ENCODE measurements around the gene DEPDC4.
"Not testable (repeated sequence)": the region's sequence is repeated elsewhere in the genome, so short reads cannot be mapped to it uniquely, and the experiment has no call there.

Gene DEPDC4

DNA sequence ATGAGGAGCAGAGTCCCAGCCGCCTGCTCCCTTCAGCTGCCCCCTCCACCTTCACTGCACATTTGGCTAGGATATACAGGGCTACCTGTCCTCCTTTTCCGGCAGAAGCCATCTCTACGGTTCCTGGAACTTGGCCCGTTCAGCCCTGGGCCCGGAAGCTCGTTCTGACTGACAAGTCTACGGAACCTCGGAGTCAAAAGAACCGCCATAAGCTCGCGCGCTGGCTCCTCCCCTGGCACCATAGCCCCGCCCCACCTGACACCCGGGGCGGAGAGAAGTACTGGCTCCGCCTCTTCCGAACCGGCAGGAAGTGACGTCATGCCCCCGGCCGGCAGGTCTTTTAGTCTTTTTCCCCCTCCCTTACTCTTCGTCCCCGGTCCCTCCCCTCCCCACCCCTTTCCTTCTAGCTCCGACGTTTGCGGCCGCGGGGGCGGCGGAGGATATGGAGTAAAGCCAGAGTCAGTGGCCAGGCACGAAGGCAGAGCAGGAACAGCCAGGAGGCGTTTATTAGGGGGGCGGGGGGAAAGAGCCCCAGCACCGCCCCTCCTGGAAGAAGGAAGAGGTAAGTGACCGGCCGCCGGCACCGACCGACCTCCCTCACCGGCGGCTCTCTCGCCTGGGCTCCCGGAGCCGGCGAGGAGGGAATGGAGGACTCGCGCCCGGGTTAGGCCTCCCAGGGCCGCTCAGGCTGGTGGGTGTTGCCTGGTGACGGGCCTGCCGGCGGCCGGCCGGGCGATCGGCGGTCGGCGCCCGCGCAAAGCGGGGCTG, at the start of gene DEPDC4, which contains the start of gene SCYL2:
TSS of gene DEPDC4 (minus strand) at position 245 of the 768 bp plus-strand sequence. CDS start at position 242, 3 bp downstream.
TSS of gene SCYL2 (plus strand) at position 343 of the 768 bp plus-strand sequence. CDS start 15,794 bp downstream, outside the sequence.
- peak; percentile 93 for DNase-seq

DNA sequence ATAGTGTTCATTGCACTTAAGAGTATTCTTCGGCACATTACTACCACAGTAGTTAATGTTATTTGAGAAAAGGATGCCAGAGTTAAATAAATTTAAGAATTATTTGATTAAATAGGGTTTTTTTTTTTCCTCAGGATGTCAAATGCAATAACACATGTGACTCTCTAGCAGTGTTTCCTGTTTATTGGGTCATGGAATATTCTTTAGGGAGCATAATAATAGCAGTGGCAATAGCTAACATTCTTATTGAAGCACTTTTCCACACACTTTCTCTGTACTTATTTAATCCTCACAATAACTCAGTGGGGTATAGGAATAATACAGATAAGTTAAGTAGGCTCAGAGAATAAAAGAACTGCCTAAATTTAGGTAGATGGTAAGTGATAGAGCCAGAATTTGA, 44.4 kb upstream of the DEPDC4 start:
- DNase-seq = no peak

DNA sequence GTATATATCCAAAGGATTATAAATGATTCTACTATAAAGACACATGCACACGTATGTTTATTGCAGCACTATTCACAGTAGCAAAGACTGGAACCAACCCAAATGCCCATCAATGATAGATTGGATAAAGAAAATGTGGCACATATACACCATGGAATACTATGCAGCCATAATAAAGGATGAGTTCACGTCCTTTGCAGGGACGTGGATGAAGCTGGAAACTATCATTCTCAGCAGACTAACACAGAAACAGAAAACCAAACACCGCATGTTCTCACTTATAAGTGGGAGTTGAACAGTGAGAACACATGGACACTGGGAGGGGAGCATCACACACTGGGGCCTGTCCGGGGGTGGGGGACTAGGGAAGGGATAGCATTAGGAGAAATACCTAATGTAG, 41.3 kb upstream of the DEPDC4 start:
- not testable (repeated sequence) for DNase-seq

DNA sequence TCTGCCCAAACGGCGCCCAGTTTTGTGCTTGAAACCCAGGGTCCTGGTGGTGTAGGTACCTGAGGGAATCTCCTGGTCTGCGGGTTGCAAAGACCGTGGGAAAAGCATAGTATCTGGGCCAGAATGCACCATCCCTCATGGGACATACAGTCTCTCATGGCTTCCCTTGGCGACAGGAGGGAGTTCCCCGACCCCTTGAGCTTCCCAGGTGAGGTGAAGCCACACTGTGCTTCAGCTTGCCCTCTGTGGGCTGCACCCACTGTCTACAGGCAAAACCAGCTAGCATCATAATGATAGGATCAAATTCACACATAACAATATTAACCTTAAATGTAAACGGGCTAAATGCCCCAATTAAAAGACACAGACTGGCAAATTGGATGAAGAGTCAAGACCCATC, 37.5 kb upstream of the DEPDC4 start:
- DNase-seq = not testable (repeated sequence)

DNA sequence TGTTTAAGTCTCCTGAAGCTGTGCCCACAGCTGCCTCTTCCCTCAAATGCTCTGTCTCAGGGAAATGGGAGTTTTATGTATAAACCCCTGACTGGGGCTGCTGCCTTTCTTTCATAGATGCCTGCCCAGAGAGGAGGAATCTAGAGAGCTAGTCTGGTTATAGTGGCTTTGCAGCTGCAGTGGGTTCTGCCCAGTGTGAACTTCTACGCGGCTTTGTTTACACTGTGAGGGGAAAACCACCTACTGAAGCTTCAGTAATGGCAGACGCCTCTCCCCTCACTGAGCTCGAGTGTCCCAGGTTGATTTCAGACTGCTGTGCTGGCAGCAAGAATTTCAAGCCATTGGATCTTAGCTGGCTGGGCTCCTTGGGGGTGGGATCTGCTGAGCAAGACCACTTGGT, 37.0 kb upstream of the DEPDC4 start:
- DNase-seq = no peak

DNA sequence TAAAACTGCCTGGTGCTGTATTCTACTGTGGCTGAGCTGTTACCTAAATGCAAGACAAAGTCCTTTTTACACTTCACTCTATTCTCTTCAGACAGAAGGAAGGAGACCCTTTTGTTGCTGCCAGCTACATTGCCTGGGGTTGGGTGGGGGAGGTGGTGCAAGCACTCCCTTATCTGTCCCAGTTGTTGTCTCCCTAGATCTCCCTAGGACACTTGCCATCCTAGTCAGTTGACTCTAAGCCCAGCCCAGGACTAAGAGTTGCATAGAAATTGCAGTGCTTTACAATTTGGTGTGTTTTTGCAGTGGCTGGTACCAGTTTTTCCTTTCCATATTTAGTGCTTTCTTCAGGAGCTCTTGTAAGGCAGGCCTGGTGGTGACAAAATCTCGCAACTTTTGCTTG, 35.2 kb upstream of the DEPDC4 start:
- DNase-seq = no peak

DNA sequence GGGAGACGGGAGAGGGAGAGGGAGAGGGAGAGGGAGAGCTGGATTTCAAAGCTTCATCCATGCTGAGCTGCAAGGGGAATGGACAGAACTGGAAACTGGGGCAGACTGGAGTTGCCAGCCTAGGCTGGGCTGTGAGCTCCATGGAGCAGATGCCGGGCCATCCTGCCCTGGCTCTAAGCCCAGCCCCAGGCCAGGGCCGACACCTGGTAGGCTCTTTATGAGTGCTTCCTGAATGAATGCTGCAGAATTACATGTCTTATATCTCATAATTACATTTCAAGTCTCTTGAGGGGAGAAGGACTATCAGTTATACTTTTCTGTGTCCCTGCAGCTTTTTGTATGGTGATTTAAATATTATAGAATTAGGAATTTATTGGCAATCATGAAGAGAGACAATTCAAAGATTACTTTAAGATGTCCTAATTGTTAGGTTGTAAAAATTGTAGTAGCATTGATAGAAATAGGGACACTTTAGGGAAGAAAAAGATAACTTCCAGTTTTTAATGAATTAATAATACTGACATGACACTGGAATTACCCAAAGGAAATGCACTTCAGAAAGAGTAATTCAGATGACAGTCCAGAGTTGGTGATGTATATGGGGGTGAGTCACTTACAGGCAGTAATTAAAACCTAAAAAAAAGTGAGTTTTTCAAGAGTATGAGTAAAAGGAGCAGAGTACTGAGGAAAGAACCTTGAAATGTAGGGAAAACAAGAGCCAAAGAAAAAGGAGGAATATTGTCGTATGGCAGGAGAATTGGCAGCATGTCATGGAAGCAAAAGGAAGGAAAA, 29.1 kb upstream of the DEPDC4 start:
- no peak for DNase-seq

DNA sequence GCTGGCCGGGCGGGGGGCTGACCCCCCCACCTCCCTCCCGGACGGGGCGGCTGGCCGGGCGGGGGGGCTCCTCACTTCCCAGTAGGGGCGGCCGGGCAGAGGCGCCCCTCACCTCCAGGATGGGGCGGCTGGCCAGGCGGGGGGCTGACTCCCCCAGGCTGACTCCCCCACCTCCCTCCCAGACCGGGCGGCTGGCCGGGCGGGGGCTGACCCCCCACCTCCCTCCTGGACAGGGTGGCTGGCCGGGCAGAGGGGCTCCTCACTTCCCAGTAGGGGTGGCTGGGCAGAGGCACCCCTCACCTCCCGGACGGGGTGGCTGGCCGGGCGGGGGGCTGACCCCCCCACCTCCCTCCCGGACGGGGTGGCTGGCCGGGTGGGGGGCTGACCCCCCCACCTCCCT, 27.5 kb upstream of the DEPDC4 start:
- not testable (repeated sequence) for DNase-seq

DNA sequence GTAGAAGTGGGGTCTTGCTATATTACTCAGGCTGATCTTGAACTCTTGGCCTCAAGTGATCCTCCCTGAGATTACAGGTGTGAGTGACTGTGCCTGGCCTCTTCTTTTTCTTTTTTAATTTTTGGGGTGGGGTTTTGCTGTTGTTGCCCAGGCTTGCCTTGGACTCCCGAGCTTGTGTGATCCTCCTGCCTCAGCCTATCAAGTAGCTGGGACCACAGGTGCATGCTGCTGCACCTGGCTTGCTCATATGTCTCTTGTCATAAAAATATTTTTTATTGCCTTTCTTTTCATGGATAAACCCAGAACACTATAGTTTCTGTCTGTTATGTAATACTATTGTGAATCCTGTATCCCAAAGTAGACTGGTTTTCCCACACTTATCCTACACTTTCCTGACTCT, 26.1 kb upstream of the DEPDC4 start:
- no peak for DNase-seq

DNA sequence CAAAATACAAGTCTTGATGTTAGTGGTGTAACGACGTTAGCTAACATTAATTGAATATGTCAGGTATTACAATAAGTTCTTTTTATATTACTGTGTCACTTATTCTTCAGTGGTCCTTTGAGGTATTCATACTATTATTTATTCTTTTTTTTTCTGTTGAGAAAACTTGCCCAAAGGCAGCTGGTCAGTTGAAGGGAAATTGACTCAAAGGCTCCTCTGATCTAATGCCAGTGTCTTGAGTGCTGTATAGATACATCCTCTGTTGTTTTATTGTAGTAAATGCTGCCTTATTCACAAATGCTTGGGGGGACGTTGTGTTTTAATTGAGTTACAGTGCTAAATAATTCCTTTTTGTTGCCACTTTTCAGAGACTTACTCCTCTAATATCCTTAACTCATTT, 23.1 kb upstream of the DEPDC4 start:
- no peak for DNase-seq

DNA sequence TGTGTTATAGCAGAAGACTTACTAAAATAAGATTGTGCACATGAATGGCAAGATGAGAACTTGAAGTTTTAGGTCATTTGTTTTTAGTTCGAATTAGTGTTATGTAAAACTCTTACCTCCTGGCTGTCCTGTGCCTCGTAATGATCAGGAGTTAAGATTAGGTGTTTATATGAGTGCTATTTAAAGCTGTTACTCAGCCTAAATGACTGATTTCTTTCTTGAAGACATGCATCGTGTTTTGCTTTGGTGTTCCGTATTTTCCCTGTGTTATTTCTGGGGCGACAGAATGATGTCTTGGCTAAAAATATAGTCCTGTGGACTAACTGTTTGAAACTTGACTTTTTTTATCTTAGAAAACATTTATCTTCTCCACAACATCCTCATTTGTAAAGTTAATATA, 22.2 kb upstream of the DEPDC4 start:
- DNase-seq = no peak

DNA sequence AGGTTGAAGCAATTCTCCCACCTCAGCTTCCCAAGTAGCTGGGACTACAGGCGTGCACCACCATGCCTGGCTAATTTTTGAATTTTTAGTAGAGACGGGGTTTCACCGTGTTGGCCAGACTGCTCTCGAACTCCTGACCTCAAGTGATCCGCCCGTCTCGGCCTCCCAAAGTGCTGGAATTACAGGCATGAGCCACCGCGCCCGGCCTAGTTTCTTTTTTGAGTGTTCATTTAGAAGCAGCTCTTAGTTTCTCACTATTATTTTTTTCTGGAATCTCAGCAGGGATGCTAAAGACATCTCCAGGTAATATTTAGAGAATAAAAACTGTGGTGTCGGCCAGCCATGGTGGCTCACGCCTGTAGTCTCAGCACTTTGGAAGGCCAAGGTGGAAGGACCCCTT, 17.7 kb upstream of the DEPDC4 start:
- DNase-seq = not testable (repeated sequence)

DNA sequence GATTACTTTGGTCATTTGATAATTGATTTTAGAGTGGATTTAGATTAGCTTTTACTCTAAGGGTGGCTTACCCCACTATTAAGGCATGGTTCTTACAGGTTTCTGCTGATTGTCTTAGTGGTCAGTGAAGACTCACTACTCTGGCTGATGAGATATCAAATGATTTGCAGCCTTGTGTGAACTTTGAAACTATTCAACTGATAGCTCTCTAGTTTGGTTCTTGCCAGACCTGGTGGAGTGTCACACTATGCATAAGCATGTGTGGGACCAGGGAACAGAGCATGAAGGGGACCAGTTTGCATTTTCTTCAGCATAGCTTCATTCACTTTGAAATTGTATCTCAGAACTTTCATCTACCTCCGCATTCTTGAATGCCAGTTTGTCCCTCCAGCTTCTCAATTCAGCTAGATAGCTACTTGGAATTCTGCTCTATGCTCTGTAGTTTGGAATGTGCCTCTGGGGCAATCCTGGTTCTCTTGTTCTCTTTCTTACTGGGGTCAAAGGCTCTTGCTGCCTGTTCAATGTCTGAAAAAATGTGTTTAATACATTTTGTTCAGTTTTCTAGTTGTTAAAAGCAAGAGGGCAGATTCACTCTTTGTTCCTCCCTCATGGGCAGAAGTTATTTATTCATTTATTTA, 12.8 kb upstream of the DEPDC4 start:
- no peak for DNase-seq

DNA sequence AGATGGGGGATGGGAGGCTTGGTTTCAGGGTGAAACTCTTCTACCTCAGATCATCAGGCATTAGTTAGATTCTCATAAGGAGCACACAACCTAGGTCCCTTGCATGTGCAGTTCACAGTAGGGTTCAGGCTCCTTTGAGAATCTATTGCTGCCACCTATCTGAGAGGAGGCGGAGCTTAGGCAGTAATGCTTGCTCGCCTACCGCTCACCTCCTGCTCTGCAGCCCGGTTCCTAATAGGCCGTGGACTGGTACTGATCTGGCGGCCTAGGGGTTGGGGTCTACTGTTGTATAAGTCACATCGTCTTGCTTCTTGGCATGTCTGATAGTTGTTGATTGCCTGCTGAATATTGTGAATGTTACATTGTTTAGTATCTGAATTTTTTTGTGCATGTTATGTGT, 12.3 kb upstream of the DEPDC4 start:
- DNase-seq = no peak

DNA sequence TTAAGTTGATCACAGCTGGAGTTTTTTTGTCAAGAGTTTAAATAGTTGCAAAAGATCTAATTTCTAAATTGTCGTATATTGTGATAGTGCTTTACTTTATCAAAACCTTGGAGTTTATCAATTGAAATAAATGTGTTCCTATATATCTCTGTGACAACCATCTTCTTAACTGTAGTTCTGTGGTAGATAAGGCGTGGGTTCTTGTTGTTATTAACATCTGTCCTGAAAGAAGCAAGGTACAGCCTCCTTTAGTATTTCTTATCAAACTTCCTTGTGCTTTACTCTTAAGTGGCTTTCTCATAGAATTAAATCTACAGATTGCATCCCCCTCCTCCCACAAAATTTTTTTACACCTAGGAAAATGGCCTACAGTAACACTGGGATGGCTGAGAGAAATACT, 7.4 kb upstream of the DEPDC4 start:
- no peak for DNase-seq

DNA sequence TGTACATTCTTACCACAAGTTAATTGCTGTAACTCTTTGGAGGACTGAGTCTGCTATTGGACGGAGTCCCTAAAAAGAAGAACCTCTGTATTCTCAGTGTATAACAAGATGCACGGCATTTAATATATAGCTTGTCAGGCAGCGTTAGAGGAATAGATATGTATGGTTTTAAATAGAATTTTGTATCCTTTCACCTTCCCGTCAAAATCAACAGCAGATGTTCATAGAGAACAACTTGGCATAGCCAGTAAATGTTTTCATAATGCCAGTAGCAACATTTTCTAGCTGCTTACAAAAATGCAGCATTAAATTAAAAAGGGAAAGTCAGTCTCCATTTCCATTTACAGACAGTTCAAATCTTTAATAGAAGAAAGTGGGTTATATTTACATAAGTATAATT, 6.9 kb upstream of the DEPDC4 start:
- DNase-seq = no peak

DNA sequence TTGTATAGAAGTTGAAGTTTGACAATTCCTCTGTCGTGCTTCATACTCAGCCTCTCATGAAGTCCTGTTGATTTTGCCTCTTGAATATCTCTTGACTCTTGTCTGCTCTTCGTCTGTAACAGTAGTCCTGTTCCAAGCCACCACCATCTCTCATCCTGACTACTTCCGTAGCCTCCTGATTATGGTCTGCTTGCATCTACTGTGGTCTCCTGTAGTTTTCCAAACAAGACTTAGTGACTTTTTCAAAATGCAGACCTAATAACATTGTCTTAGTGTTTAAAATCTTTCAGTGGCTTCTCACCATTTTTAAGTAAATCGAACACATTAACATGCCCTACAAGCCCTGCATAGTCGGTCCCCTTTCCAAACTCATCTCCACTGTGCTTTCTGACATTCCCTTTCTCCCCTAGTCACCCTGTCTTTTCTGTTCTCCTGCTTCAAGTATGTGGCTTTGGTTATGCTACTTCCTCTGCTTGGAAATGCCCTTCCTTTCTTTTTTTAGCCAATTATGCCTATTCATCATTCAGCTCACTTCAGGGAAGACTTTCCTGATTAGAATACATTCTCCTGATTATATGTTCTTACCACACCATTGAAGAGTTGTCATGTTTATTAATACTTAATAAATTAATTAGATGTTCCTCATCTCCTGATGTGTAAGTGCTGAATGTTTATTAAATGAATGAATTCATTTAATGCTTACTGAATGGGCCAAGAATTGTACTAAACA, 2.1 kb upstream of the DEPDC4 start:
- DNase-seq = no peak

DNA sequence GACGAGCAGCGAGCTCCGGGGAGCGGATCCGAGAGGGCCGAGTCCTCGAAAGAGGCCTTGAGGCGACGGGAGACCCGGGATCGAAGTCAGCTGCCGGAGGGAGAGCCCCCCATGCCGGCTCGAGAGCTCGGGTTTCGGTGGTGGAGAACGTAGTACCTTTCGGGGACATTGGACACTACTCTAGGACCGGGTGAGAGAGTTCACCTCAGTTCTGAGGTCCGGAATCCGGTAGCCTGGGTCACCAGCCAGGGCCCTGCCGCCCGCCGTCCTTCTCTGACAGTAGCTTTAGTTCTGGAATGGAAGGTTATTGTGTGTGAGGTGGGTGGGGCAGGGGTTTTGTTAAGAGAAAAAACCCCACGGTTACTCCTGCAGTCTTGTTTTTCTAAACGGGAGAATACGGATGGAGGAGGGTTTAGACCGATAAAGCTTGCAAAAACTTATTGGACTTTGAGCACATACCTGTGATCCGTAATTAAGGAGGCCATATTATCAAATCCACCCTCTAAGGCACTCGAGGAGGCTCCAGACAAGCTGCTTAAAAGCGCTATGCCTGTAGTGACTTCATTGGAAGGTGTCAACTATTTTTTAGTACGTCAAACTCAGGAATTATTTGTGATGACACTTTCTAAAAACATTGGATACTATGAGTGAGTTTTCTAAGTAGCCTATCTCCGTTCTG, 863 bp upstream of the DEPDC4 start:
- DNase-seq = no peak

DNA sequence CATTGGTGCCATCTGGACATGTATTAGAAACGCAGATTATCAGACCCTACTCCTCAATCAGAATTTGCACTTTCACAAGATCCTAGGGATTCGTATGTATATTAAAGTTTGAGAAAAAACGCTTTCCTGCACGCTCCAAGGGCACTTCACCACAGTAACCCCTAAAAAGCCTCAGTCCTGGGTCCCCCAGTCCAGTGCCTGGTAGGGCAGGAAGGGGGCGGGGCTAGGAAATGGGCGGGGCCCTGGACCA, 369 bp downstream of the DEPDC4 start:
- DNase-seq = no peak

DNA sequence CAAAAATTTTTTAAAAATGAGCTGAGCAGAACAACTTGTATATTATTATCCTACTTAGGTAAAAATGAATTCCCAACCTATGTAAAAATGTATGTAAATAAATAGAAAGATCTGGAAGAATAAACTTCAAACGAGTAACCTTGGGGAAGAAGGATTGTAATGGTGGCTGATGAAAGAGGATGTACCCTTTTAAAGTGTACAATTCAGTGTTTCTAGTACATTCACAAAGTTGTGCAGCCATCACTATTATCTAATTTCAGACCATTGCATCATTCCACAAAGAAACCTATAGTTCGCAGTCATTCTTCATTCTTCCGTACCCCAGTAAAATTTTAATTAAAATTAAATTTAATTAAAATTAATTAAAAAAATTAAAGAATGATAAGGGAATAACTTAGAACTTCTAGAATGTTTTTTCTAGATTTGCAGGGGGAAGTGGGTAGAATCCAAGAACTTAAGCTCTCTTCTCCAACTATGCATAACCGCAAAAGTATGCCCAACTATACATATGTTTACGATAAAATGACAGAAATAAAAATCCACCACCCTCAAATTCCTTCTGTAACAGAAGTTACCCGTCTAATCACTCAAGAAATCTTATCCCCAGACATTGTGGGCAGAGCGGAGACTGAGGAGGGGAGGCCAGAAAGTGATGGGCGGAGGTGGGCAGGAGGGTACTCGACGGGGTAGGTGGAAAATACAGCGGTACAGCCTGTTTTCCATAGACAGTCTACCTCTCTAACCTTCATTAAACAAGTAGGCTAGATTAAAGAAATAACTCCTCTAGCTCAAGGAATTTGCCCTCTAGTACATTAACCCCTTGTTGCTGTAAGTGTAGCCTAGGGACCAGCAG, 921 bp downstream of the DEPDC4 start:
- DNase-seq = no peak

DNA sequence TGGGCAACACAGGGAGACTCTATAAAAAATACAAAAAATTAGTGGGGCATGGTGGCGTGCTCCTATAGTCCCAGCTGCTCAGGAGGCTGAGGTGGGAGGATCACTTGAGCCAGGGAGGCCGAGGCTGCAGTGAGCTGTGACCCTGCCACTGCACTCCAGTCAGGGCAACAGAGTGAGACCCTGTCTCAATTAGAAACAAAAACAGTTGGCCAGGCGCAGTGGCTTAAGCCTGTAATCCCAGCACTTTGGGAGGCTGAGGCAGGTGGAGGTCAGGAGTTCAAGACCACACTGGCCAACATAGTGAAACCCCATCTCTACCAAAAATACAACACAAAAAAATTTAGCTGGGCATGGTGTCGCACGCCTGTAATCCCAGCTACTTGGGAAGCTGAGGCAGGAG, 1.8 kb downstream of the DEPDC4 start:
- DNase-seq = not testable (repeated sequence)

DNA sequence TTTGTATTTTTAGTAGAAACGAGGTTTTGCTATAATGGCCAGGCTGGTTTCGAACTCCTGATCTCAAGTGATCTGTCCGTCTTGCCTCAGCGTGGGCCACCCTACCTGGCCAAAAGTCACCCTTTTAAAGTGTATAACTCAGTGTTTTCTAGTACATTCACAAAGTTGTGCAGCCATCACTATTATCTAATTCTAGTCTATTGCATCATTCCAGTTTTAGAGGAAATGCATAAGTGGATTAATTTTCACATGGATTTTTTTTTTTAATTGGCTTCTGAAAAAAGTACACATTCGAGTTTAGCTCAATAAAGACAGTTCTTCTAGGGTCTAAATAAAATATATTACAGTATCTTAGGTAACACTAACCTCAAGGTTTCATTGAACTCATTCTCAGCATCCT, 3.7 kb downstream of the DEPDC4 start:
- DNase-seq = no peak

Data from activated T-cell treated with anti-CD3 and anti-CD28 coated beads for 4 hours (primary cell).